Upper lobe of right lung (tissue), 1 donor: ENCODE measurements around the gene CDH12. TPM values are rescaled to one million over a fixed set of nuclear protein-coding genes. Genes with fewer than 3 reads are reported as not detected.

Experiments used
- ATAC-seq: fragments of 200-7000 bp; cut with Tn5 transposase; one replicate; pipeline ENCODE4 v1.9.1; 2020; ENCODE audit warnings: mild to moderate bottlenecking, moderate library complexity
- DNase-seq: peaks from one replicate; pipeline ENCODE4 v3.0.0-alpha.2; 2020
- H3K27ac ChIP-seq: fragments of 200-600 bp; one replicate; pipeline ENCODE4 v1.8.0; 2022
- H3K27me3 ChIP-seq: fragments of 200-600 bp; one replicate; pipeline ENCODE4 v1.8.0; 2022; ENCODE audit warnings: mild to moderate bottlenecking
- H3K36me3 ChIP-seq: fragments of 200-600 bp; one replicate; pipeline ENCODE4 v1.8.0; 2022
- H3K4me1 ChIP-seq: fragments of 200-600 bp; one replicate; pipeline ENCODE4 v1.8.0; 2022
- H3K4me3 ChIP-seq: fragments of 200-600 bp; one replicate; pipeline ENCODE4 v1.8.0; 2022; ENCODE audit warnings: mild to moderate bottlenecking
- H3K9me3 ChIP-seq: fragments of 200-600 bp; one replicate; pipeline ENCODE4 v1.8.0; 2022
- CTCF ChIP-seq: fragments of 200-600 bp; IDR thresholded peaks from one replicate; pipeline ENCODE4 v1.8.0; 2022; ENCODE audit warnings: antibody characterized with exemption
- intact Hi-C: fragments of 100-400 bp; cut with DNase I; formaldehyde crosslinking; loops from one replicate; pipeline ENCODE4 v1.11.0; 2022
- total RNA-seq: library from RNA; stranded (reverse); fragmentation: NEBNext Ultra II Directional; extraction: Animal tissue kit (Norgen Biotek cat#: 25700); gene quantifications from one replicate; pipeline ENCODE4 v1.2.1, GENCODE V29; 2021
- donor health status: DM: no; HTN: yes; CAD: no; lungs with severe emphysema.

The CDH12 gene
- total RNA-seq, 1 donor from 2014 or later = not detected

- no peaks in the 10 kb centered on the region for H3K9me3 ChIP-seq
- H3K4me1 ChIP-seq = no peaks in the 10 kb centered on the region
- TF ChIP-seq CTCF = no peak
- H3K27me3 ChIP-seq = no peaks in the 10 kb centered on the region
- ATAC-seq = no peak
- no peak overlapping the region for H3K4me3 ChIP-seq
- DNase-seq = no peak
- intact Hi-C loops = no loop called here
- no peak overlapping the region for H3K27ac ChIP-seq
- no peaks in the 10 kb centered on the region for H3K36me3 ChIP-seq
Observed at GRCh38 chr5:21823588-21823987, 1029.6 kb downstream of the CDH12 start.

GRCh38 chr5:21823076-21823574 is 1030.0 kb downstream of the CDH12 start:
- Histone ChIP-seq H3K4me1 (no peaks in the 10 kb centered on the region), H3K27ac (no peak overlapping the region), H3K36me3 (no peaks in the 10 kb centered on the region), H3K27me3 (no peaks in the 10 kb centered on the region), H3K9me3 (no peaks in the 10 kb centered on the region), H3K4me3 (no peak overlapping the region)
- ATAC-seq (no peak), DNase-seq (no peak)
- intact Hi-C loops = no loop called here
- no peak for TF ChIP-seq CTCF

- Histone ChIP-seq H3K4me3 (no peak overlapping the region), H3K27me3 (no peaks in the 10 kb centered on the region), H3K27ac (no peak overlapping the region), H3K4me1 (no peaks in the 10 kb centered on the region), H3K9me3 (no peaks in the 10 kb centered on the region), H3K36me3 (no peaks in the 10 kb centered on the region)
- TF ChIP-seq CTCF = no peak
- intact Hi-C loops = no loop called here
- ATAC-seq (no peak), DNase-seq (no peak)
Observed at GRCh38 chr5:21820527-21820926, 1032.6 kb downstream of the CDH12 start.

- Histone ChIP-seq H3K27me3 (no peaks in the 10 kb centered on the region), H3K9me3 (no peaks in the 10 kb centered on the region), H3K4me3 (peak overlapping the region; percentile 26), H3K27ac (no peak overlapping the region), H3K4me1 (no peaks in the 10 kb centered on the region), H3K36me3 (no peaks in the 10 kb centered on the region)
- intact Hi-C loops = no loop called here
- no peak for DNase-seq
- TF ChIP-seq CTCF = no peak
- no peak for ATAC-seq
Observed at GRCh38 chr5:21818370-21818720, 1034.8 kb downstream of the CDH12 start.

- H3K27me3 ChIP-seq = no peaks in the 10 kb centered on the region
- peak overlapping the region; percentile 26 for H3K4me3 ChIP-seq
- ATAC-seq (no peak), DNase-seq (no peak)
- TF ChIP-seq CTCF = peak; percentile 36
- no peak overlapping the region for H3K27ac ChIP-seq
- no peaks in the 10 kb centered on the region for H3K4me1 ChIP-seq
- intact Hi-C loops = no loop called here
- H3K36me3 ChIP-seq = no peaks in the 10 kb centered on the region
- H3K9me3 ChIP-seq = no peaks in the 10 kb centered on the region
Observed at GRCh38 chr5:21817668-21818369, 1035.3 kb downstream of the CDH12 start.
